HK-2 (cell line): ENCODE measurements around the gene LCTL.

Source experiments
- DNase-seq: peaks from one replicate; pipeline ENCODE4 v3.0.0-alpha.2; 2018; ENCODE audit not compliant: unreplicated experiment

Gene LCTL

DNA sequence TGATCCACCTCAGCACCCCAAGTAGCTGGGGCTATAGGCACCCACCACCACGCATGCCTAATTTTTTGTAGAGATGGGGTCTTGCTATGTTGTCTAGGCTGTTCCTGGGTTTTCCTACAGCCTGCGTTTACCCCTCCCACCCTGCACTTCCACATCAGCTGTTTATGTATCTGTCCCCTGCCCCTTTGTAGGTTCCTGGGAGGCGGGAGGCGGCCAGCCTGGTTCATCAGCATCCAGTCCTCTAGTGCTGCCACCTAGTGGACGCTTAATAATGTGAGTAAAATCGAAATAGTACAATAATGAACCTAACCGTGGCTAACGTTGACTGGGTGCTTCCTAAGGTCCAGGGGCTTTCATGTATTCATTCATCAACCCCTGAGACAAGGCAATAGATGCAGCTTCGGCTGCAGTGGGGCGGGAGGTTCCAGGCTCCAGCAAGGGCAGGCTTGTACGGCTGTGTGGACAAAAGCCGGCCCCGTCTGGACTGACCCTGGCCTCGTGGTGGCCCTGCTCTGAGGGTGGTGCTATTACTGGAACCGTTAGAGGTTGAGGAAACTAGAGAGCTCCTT is 1.2 kb upstream of the LCTL start:
- DNase-seq, result peak; percentile 62

DNA sequence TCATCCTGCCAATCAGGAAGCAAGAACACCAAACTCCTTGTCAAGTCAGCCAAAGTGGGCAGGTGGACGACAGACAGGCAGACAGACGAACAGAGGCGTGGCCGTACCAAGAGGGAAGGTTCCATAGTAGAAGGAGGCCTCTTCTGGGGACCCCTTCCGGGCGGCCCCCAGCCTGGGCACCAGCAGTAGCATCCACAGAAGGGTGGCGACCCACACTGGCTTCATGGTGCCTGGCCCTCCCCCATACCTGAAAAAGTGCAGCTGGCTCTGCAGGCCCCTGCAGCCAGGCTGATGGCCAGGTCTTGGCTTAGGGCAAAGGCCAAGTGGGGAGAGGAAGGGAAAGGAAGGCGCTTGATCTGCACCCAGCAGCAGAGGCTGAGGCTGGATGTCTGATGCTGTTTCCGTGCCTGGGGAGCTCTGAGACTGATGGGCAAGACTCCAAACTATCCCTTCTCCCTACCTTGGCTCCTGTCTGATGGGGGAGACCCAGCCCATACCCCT is 607 bp downstream of the LCTL start:
- DNase-seq, result no peak

DNA sequence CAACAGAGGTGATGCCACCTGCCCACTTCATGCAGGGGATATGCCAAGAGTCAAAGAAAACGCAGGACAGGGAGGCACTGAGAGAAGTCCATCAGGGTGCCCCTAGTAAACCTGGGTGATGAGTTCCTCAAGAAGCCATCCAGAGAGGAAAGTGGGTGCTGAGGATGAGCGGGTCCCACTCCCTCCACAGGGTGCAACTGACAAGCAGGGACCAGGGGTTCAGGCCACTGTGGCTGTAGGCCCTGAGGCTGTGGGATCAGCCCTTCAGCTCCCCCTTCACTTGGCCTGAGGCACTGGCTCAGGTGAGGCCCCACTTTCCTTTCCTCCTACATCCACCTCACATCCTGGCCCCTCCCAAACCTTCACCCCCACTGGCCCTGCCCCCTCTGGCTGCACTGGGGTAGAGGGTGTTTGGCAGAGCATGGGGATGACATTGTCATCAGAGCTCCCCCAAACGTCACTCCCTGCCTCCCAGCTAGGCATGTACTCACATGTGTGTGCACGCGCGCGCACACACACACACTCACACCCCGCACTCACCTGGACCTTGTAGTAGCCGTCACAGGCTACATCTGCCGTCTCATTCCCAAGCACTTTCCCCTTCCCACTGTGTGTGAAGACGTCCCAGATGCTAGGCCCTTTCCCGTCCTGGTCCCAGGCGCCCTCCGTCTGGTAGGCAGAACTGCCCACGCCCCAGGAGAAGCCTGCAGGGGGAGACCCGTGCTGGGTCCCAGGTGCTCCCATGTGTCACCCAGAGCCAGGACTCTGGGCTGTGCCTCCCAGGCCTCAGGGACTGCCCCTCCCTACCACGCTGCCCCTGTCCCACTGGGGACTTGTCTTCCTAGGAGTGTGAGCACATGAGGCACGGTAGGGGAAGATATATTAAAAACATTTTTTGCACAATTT is 1.4 kb downstream of the LCTL start:
- no peak for DNase-seq

DNA sequence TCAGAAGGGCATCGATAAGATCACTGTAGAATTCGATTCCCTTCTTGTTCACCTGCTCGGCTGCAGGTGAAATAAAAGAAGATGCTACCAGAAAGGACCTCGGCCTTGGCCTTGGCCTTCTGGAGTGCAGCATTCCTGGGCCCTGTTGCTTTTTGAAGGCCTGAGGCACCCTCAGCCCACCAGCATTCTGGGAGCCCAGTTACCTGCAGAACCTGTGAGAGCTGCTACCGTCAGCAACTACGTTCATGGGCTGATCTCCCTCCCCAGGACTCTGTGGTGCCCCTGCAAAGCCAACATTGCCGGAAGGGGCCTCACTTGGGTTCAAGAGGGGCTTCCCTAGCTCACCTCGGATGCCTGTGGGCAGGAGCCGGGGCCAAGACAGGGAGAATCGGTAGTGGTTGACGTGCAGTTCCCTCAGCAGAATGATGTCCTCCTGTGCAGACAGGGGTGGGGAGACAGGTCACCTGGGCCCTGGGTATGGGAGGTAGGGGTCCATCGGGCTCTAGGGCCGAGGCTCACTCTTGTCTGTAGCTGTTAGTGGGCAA is 2.2 kb downstream of the LCTL start:
- no peak for DNase-seq

DNA sequence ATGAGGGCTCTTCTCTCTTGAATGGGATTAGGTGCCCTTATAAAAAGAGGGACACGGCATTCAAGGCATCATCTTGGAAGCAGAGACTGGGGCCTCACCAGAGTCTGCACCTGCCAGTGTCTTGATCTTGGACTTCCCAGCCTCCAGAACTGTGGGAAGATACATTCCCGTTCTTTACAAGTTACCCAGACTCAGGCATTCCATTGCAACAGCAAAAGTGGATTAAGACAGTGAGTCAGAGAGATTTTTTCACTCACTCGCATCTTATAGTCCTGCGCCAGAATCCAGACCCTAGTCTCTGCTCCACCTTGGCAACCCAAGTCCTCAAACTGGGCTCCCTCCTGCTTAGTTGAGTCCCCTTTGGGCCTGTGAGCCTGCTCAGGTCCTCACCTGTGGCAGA is 2.7 kb downstream of the LCTL start:
- no peak for DNase-seq

DNA sequence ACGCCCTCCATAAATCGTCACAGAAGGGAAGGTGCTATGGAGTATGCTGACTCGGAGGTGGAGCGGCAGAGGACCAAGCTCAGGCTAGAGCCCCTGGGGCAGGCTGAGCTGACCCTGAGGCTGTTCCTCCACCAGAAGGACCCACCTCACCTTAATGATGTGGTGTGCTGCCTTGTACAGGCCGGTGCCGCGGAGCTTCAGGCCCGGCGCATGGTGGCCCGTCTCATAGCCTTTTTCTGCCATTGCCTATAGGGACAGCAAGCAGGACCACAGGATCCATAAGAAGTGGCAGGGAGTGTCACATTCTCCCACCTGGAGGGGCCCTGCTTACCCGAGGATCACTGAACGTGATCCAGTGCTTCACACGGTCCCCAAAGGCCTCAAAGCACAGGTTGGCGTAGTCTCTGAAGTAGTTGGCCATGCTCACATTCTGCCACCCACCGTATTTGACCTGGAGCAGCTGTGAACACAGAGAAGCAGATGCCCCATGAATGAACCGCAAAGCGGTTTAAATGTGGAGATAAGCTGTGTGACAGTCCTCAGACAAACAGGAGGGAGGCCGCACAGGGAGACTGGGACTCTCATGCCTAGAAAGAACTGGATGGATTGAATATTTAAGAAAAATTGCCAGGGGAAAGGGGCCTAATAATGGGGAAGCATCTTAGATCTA is 4.8 kb downstream of the LCTL start:
- no peak for DNase-seq

DNA sequence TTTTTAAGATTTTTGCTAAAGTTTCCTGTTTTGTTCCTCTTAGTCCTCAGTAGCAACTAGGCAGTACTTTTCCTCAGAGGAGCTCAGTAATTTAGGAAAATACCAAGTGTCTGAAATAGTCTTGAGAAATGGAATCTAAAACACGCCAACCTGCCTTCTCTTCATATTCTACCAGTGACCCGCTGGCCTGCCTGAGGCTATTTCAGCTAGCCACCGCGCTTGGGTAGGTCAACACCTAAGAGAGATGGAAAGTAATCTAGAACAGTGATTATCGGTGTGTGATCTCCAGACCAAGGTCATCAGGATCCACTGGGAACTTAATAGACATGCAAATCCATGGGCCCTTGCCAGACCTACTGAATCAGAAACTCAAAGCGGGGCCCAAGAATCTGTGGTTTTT is 7.5 kb downstream of the LCTL start:
- DNase-seq, result no peak

DNA sequence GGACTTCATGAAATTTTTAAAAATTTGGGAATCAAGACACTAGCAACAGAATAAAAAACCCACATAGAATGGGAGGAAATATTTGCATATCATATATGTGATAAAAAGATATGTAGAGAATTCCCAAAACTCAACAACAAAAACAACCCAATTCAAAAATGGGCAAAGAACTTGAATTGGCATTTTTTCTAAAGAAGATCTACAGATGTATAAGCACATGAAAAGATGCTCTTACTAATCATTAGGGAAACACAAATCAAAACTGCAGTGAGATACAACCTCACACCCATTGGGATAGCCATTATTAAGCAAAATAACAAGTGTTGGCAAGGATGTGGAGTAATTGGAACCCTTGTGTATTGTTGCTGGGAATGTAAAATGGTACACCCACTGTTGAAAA is 10.1 kb downstream of the LCTL start:
- DNase-seq, result no peak

DNA sequence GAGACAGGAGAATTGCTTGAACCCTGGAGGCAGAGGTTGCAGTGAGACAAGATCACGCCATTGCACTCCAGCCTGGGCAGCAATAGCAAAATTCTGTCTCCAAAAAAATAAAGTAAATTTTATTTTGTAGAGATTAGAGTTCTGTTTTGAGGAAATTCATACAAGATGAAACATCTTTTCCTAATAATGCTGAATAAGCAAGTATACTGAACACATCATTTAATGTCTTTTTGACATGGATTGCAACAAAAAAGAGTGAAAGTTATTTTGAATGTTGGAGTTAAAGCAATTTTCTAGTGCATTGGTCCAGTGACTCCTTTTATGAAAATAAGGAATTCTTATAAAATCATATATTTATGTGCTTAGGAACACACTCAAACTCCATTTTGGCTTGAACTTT is 20.5 kb downstream of the LCTL start:
- DNase-seq, result no peak

DNA sequence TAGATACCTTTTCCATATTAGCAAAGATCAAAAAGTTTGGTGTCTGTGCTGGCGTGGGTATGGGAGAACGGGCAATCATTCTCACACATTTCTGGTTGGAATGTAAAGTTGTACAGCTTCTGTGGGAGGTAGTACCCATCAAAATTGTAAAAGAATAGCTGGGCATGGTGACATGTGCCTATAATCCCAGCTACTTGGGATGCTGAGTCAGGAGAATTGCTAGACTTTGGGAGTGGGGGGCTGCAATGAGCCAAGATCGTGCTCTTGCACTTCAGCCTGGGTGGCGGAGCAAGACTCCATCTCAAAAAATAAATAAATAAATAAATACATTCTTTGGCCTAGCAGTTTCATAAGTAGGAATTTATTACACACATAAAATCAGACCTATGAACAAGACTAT is 22.9 kb downstream of the LCTL start:
- DNase-seq, result no peak

DNA sequence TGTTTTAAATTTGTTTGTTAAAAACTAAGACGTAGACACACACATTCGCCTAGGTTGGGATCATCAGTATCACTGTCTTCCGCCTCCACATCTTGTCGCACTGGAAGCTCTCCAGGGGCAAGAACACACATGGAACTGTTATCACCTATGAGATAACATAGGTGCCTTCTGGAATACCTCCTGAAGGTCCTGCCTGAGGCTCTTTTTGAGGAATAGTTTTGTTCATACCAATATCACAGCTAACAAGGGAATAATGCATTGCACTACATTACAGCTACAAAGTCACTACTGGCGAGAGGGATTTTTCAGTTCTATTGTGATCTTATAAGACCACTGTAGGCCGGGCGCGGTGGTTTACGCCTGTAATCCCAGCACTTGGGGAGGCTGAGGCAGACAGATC is 30.7 kb downstream of the LCTL start:
- no peak for DNase-seq

DNA sequence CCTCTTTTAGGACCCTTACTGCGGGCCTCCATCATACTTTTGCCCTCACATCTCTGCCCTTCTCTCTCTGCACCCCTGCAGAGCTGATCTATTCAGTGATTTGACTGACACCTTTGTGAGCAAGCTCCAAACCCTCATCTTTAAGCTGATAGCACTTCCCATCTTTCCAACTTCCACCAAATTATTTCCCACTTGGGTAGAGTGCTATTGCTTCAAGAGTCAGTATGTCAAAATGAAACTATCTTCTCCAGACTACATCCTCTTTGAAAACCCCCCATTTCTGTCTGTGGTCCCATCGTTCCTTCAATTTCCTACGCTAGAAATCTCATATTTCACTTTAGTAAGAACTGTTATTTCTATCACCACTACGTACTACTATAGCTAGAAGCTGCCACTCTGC is 41.0 kb downstream of the LCTL start:
- DNase-seq, result no peak

DNA sequence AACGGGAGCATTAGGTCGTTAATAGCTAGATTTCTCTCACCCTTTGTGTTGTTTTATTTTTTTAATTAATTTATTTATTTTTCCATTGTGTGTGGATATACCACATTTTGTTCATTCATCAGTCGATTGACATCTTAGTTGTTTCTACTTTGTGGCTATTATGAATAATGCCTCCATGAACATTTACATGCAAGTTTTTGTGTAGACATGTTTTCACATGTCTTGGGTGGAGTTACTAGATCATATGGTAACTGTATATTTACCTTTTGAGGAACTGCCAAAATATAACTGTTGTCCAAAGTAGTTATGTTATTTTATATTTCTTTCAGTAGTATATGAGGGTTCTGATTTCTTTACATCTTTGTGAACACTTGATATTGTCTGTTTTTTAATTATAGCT is 41.9 kb downstream of the LCTL start:
- DNase-seq, result no peak

DNA sequence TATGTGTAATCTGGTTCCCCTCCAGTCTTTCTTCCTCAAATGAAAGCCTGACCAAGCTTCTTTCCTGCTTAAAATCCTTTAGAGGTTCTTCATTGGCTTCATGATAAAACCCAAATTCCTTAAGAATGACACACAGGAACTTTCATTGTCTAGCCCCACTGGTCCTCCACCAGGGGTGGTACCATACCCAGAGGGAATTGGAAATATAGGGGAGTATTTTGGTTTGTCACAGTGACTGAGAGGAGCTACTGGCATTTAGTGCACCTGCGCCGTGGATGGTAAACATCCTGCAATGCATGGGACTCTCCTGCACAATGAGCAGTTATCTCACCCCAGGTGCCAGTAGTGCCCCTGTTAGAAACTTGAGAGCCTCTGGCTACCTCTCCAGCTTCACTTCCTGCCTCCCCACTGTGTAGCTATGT is 49.9 kb downstream of the LCTL start:
- no peak for DNase-seq

DNA sequence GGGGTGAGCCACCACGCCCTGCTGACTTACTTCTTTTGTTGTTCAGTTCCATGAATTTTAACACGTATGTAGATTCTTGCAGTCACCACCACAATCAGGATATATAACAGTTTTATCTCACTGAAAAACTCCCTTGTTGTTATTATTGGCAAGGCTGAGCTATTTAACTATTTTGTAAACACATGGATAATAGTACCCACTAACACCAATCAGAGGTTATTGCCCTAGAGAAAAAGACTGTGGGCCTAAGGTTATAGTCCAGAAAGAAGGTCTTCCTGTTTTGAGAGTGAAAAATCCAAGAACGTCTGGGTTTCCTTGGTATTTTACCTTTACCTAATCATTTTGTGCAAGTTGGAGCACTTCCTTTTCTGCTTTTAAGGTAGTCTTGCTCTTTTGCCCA is 51.2 kb downstream of the LCTL start:
- DNase-seq, result no peak

DNA sequence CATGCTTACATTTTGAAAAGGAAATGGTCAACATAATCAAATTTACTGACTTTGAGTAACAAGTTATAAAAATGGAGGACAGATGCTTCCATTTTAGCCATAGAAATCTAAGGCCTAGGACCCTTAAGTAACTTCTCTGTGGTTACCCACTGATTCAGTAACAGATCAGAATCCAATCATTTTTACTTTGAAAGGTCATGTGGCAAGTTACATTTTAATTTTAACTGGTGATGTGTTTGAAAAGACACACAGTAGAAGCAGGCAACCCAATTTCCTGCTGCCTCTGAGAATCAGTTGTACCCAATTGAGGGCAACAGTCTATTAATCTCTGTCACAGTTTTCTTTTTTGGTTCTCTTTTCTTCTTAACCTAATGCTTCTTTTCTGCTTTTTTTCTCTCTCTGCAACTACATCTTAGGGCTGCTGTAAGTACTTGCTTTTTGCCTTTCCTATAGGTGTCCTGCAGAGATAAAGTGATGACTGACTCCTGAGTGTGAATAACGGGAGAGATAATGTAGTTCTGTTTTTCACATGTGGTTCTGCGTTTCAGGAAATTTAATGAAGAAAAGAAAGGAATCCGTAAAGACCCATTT is 57.4 kb downstream of the LCTL start:
- DNase-seq, result no peak

DNA sequence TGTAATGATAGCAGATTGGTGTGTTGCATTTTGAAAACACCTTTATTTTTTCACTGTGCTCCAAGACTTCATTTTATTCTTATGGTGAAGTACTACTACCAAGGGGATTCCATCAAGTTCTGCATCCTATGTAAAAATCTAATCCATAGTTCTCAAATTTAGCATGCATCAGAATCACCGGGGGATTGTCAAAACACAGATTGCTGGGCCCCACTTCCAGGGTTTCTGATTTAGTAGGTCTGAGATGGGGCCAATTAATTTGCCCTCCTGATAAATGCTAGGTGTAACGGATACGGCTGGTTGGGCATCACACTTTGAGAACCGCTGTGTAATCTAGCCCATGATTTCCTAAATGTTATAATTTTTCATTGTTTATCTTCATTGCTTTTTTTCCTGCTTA is 60.0 kb downstream of the LCTL start:
- DNase-seq, result no peak

DNA sequence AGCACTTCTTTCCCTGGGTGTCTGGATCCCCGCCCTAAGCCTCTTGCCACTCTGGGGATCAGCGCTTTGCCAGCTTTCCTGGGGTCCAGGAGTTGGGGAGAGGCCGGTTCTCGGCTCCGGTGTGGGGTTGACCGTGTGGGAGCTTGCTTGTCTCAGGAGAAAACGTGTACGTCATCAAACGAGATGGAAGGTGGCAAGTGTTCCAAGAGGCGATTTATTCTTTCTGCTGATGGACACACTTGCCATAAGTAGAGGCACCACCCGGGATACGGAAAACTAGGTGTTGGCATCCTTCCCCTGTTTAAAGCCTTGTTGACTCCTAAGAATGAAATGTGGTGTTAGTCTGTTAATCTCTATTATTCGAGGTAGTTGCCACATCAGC is 60.4 kb downstream of the LCTL start:
- no peak for DNase-seq

DNA sequence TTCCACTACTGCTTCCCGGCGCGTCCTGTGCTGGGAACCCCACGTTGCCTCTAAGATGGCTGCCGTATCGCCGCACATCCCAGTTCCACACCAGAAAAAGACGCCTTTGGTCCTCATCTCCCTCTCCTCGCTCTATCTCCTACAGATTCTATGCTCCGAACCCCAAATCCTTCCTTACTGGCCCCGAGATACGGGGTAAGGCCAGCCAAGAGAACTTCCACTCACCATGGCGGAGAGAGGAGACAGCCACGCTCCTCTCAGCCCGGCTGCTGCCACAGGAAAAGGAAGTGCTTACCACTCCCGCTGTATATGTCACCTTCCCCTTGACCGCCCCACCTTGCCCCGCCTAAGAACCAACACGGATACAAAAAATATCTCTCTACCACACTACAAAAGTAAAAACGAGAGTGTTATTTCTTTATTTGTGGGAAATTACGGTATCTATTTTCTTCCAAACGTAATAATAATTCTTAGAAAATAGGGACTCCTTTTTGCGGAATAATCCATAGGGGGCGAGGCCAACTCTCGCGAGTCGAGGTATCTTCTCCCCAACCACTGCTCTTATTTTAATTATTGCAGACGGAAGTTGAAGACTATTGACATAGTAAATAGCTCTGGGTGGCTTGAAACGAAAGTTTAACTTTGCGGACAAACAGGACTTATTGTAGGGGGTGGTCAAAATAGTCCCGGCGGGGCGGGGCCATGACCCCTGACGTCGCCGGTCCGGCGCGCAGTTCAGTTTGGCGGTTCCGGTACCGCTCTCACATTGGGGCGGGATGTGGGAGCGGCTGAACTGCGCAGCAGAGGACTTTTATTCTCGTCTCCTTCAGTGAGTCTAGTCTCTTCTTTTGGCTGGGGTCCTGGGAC is 61.0 kb downstream of the LCTL start, which contains the start of the genes RPL4 and ZWILCH:
TSS of gene RPL4 (minus strand) at position 293 of the 867 bp plus-strand sequence. CDS start at position 228, 65 bp downstream.
TSS of gene ZWILCH (plus strand) at position 764 of the 867 bp plus-strand sequence. CDS start at position 777, 13 bp downstream.
- DNase-seq, result peak; percentile 70

DNA sequence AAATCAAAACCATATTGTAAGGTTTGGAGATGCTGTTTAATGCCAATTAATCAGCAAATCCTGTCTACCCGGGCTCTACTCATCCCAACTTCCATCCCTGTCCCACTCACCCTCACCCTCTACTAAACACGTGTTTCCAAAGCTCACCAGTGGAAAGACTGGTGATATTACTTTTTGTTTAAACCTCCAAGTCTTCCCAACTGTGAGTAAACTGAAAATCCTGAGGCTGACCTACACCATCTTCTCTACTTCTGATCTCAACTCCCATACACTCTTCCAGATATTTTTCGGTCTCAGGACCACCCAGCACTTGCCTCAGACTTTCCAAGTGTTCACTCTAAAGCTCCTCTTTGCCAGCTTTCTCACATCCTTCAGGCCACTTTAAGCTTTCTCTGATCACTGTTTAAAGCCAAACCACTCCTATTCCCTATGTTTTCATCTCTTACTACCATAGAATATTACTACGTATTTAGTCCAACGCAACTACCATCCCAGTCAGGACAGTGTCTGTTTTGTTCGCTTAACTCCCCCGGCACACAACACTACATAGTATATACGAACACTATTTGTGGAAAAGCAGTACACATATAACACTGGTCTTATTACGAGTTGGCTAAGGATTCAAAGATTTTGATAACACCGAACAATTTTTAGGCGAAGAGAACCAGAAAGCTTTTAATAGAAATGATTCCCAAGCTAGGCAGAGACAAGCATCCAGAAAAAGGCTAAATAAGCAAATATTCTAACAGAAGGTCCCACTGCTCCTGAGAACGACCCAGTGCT is 61.8 kb downstream of the LCTL start:
- no peak for DNase-seq
